Epithelial cell of prostate (primary cell): ENCODE results near the gene PCDHB5.
"Not testable (repeated sequence)": the region's sequence is repeated elsewhere in the genome, so short reads cannot be mapped to it uniquely, and the experiment has no call there.

Experiments
- DNase-seq: peaks from one replicate; pipeline ENCODE4 v3.0.0-alpha.2; 2011; ENCODE audit warnings: low read depth, low spot score
- H3K27ac ChIP-seq: fragments of 450-650 bp; 2 replicates; pipeline ENCODE4 v1.5.1; 2017; ENCODE audit warnings: mild to moderate bottlenecking

Gene PCDHB5

GRCh38 chr5:141135030-141135717, at the start of gene PCDHB5:
TSS of gene PCDHB5 (plus strand) at chr5:141135206. CDS start at chr5:141135435, 229 bp downstream.
- no peak for DNase-seq
- H3K27ac ChIP-seq, result no peak within 1 kb of the TSS

- no peak within 1 kb of the TSS for H3K27ac ChIP-seq
- no peak for DNase-seq
These were observed 40.3 kb upstream of the PCDHB5 start, which contains the start of gene PCDHB2 for GRCh38 chr5:141094481-141095262. TSS of gene PCDHB2 (plus strand) at chr5:141094615. CDS start at chr5:141094791, 176 bp downstream.

DNA sequence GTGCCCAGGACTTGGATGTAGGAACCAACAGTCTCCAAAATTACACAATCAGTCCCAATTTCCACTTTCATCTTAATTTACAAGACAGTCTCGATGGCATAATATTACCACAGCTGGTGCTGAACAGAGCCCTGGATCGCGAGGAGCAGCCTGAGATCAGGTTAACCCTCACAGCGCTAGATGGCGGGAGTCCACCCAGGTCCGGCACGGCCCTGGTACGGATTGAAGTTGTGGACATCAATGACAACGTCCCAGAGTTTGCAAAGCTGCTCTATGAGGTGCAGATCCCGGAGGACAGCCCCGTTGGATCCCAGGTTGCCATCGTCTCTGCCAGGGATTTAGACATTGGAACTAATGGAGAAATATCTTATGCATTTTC, 39.8 kb upstream of the PCDHB5 start:
- DNase-seq, result no peak
- no peak overlapping the region for H3K27ac ChIP-seq

GRCh38 chr5:141096181-141096580, 38.8 kb upstream of the PCDHB5 start:
- not testable (repeated sequence) for DNase-seq, H3K27ac ChIP-seq

GRCh38 chr5:141096586-141096985, 38.4 kb upstream of the PCDHB5 start:
- not testable (repeated sequence) for H3K27ac ChIP-seq, DNase-seq

GRCh38 chr5:141100243-141100805, 34.7 kb upstream of the PCDHB5 start, which contains the start of gene PCDHB3:
TSS of gene PCDHB3 (plus strand) at chr5:141100473. CDS start at chr5:141100650, 177 bp downstream.
- no peak for DNase-seq
- no peak within 1 kb of the TSS for H3K27ac ChIP-seq

GRCh38 chr5:141101059-141101458, 33.9 kb upstream of the PCDHB5 start:
- no peak overlapping the region for H3K27ac ChIP-seq

DNA sequence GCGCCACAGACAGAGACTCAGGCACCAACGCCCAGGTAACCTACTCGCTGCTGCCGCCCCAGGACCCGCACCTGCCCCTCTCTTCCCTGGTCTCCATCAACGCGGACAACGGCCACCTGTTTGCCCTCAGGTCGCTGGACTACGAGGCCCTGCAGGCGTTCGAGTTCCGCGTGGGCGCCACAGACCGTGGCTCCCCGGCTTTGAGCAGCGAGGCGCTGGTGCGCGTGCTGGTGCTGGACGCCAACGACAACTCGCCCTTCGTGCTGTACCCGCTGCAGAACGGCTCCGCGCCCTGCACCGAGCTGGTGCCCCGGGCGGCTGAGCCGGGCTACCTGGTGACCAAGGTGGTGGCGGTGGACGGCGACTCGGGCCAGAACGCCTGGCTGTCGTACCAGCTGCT, 32.9 kb upstream of the PCDHB5 start:
- not testable (repeated sequence) for DNase-seq, H3K27ac ChIP-seq

More at GRCh38 chr5:141101059-141101458, 33.9 kb upstream of the PCDHB5 start:
- DNase-seq, result no peak

DNA sequence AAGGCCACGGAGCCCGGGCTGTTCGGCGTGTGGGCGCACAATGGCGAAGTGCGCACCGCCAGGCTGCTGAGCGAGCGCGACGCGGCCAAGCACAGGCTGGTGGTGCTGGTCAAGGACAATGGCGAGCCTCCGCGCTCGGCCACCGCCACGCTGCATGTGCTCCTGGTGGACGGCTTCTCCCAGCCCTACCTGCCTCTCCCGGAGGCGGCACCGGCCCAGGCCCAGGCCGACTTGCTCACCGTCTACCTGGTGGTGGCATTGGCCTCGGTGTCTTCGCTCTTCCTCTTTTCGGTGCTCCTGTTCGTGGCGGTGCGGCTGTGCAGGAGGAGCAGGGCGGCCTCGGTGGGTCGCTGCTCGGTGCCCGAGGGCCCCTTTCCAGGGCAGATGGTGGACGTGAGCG, 32.5 kb upstream of the PCDHB5 start:
- H3K27ac ChIP-seq, DNase-seq: not testable (repeated sequence)

- no peak overlapping the region for H3K27ac ChIP-seq
- DNase-seq, result no peak
These were observed 29.7 kb upstream of the PCDHB5 start for GRCh38 chr5:141105350-141105749.

DNA sequence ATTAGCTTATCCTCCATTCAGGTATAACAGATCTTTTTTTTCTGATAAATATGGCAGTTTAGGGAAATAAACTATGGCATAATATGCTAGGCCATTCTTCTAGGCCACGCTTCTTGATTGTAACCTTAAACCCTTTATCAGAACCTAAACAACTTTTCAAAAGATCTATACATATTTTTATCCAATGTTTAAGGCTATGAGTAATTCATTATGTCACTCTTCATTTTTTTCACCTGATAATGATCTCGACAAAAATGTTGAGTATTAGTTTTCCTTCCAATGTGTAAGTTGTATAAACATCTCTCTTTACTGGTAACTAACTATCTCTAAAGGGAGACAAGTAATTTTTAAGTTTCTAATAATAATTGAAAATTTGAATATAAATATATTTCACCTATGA, 15.8 kb upstream of the PCDHB5 start:
- no peak overlapping the region for H3K27ac ChIP-seq
- no peak for DNase-seq

- H3K27ac ChIP-seq, result no peak within 1 kb of the TSS
- no peak for DNase-seq
These were observed 13.4 kb upstream of the PCDHB5 start, which contains the start of gene PCDHB4 for GRCh38 chr5:141121563-141121962. TSS of gene PCDHB4 (plus strand) at chr5:141121818. CDS start at chr5:141121999, 181 bp downstream.

- no peak for DNase-seq
These were observed 13.0 kb upstream of the PCDHB5 start for GRCh38 chr5:141121985-141122384.

GRCh38 chr5:141123396-141124135, 11.4 kb upstream of the PCDHB5 start:
- H3K27ac ChIP-seq, DNase-seq: not testable (repeated sequence)

More at GRCh38 chr5:141121985-141122384, 13.0 kb upstream of the PCDHB5 start:
- H3K27ac ChIP-seq, result no peak overlapping the region

GRCh38 chr5:141127305-141127704, 7.7 kb upstream of the PCDHB5 start:
- H3K27ac ChIP-seq, result no peak overlapping the region
- DNase-seq, result no peak

DNA sequence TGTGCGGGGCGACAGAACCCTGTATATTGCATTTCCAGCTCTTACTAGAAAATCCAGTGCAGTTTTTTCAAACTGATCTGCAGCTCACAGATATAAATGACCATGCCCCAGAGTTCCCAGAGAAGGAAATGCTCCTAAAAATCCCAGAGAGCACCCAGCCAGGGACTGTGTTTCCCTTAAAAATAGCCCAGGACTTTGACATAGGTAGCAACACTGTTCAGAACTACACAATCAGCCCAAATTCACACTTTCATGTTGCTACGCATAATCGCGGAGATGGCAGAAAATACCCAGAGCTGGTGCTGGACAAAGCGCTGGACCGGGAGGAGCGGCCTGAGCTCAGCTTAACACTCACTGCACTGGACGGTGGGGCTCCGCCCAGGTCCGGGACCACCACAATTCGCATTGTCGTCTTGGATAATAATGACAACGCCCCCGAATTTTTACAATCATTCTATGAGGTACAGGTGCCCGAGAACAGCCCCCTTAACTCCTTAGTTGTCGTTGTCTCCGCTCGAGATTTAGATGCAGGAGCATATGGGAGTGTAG, 786 bp downstream of the PCDHB5 start:
- H3K27ac ChIP-seq, result no peak overlapping the region
- no peak for DNase-seq

DNA sequence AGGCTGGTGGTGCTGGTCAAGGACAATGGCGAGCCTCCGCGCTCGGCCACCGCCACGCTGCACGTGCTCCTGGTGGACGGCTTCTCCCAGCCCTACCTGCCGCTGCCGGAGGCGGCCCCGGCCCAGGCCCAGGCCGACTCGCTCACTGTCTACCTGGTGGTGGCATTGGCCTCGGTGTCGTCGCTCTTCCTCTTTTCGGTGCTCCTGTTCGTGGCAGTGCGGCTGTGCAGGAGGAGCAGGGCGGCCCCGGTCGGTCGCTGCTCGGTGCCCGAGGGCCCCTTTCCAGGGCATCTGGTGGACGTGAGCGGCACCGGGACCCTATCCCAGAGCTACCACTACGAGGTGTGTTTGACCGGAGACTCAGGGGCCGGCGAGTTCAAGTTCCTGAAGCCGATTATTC, 2.3 kb downstream of the PCDHB5 start:
- DNase-seq, H3K27ac ChIP-seq: not testable (repeated sequence)

DNA sequence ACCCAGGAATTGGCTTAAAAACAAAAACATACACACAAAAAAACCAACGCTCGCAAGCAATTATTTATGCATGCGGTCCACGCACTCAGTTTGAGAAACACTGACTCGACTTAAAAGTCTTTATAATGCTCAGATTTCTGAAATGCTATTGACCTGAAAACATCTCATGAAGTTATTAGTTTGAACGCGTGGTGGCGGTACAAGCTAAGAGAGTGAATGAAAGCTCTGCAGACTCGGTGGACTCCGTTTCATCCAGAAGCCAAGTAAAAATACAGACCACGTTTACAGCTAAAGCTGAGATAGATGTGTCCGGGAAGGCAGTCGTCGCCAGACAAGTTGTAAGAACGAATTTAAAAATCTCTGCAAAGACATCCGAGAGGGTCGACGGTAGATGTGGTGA, 14.8 kb downstream of the PCDHB5 start, which contains the start of gene PCDHB6:
TSS of gene PCDHB6 (plus strand) at position 246 of the 400 bp plus-strand sequence. CDS start 201 bp downstream, outside the sequence.
- no peak for DNase-seq
- H3K27ac ChIP-seq, result no peak within 1 kb of the TSS

- no peak for DNase-seq
- no peak overlapping the region for H3K27ac ChIP-seq
These were observed 15.4 kb downstream of the PCDHB5 start for GRCh38 chr5:141150224-141150992.
